DMS153 (cell line): Measurements from ENCODE around the gene GRK4.
"Not testable (repeated sequence)": the region's sequence is repeated elsewhere in the genome, so short reads cannot be mapped to it uniquely, and the experiment has no call there.

Experiments used
- DNase-seq: peaks from one replicate; lab custom pipeline; 2025; lab: John Stamatoyannopoulos, UW

The GRK4 gene

DNA sequence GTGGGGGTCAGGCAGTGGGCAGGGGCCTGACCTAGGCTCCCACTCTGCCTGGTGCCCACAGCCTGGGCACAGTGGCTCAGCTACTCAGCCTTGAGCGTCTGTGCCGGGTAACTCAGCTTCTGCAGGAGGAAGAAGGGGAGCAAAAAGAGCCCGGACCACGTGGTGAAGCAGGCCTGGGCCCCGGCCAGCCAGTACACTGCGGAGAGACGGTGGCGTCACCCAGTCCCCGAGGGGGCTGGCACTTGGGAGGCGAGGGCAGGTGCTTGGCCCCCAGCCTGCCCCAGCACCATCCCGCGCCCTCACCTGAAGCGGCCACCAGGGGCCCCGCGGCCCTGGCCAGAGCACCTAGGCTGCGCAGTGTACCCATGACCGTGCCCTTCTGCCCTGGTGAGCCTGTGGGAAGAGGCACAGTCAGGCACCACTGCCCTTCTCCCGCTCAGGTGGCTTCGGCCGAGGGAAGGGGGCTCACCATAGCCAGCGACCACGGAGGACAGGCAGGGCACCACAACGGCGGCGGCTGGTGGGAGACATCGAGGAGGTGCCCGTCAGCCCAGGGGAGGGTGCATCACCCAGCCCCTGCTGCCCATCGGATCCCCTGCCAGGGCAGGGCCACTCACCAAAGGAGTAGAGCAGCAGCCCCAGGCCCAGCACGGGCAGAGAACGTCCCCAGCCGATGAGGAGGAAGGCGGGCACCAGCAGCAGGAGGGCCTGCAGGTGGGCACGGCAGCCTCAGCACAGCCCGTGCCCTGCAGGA, 32.4 kb upstream of the GRK4 start:
- DNase-seq: peak; percentile 28

DNA sequence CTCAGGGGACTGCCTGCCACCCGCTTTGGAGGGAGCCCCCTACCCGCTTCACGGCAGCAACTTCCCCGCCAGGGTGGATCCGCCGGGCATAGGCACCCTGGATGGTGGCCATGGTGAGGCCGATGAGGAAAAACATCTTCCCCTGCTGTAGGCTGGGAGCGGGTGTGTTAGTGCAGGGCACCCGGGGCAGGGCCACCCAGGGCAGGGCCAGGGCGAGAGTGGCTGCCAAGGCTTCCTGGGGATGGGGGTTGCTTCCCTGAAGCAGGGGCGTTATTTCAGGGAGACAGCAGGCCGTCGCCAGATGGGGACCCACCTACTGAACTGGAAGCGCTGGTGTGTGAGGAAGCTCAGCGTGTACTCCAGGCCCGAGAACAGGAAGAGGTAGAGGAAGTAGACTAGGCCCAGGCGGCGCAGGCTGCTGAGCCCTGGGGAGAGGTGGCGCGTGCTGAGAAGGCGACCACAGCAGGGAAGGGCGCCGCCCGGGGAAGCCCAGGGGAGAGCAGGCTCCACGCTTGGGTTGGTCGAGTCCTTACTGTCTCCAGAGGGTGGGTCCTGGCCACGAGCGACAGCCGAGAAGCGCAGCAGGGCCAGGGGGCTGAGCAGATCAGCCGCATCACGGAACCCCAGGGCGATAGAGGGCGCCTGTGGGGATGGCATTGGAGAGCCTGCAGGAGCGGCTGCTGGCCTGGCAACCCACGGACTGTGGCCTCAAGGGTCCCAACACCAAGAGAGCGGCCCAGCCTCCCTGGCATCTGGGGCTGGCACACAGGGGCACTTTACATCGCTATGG, 31.7 kb upstream of the GRK4 start:
- DNase-seq: no peak

DNA sequence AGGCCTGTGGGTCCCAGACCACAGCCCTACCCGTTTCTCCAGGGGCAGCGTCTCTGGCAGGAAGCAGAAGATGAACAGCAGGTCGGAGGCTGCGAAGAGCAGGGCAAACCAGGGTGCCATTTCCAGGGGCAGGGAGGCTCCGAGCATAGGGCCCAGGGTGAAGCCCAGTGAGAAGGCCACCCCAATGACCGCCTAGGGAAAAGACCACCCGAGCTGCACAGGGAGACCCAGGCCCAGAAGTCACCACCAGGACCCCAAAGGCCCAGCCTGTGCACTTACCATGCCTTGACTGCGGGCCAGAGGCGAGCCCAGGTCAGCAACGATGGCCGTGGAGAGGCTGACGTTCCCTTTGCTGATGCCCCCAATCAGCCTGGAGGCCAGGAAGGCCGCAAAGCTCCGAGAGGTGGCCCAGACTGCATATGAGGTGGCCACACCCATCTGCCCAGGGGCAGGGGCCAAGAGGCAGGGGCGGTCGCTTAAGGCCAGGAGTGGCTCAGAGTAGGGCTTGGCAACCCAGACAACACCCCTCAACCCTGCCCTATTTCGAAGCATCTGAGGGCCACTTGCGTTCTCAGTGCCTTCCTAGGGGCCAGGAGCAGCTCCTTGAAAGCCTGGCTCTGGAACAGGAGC, 30.9 kb upstream of the GRK4 start:
- DNase-seq: no peak

DNA sequence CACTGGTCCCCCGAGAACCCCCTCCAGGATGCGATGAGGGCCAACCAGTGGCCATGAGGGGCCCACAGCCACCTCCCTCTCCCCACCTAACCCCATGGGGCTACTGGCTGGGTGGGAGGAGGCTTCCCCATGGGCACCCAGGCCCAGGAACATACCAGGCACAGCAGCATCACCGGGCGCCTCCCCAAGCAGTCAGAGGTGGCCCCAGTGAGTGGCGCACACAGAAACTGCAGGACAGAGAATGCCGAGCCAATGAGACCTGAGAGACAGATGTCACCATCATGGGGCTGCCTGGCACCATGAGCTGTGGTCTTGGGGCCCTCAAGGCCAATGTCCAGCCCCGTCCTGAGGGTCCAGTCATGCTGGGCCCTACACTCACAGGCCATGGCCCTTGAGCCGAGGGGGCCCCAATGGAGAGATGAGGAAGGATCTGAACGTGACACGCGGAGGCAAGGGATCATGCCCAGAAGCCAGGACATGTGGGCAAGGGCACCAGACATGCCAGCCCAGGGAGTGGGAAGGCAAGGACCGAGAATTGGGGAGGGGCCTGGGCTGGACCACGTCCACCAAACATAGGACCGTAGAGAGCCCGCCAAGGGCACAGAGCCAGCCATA, 30.3 kb upstream of the GRK4 start:
- DNase-seq: no peak

DNA sequence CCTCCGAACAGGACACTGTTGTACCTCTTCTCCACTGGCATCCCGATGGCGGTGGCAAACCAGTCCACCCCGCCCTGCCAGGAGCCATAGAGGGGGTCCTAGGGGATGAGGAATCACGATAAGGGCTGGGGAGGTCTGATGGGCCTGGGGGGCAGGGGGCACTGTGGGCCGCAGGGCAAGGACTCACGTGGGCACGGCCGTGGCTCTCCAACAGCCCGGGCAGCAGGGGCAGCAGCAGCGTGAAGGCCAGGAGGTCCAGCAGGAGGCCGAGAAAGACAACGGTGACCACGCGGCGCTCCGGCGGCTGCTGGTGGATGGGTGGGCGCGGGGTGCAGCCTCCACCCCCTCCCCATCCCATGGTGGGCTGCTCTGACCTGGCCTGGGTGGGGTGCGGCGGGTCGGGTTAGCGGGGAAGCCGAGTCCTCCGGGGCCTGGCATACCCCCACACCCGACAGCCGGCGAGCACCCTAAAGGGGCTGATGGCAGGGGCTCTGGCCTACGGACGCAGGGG, 29.8 kb upstream of the GRK4 start:
- DNase-seq: no peak

DNA sequence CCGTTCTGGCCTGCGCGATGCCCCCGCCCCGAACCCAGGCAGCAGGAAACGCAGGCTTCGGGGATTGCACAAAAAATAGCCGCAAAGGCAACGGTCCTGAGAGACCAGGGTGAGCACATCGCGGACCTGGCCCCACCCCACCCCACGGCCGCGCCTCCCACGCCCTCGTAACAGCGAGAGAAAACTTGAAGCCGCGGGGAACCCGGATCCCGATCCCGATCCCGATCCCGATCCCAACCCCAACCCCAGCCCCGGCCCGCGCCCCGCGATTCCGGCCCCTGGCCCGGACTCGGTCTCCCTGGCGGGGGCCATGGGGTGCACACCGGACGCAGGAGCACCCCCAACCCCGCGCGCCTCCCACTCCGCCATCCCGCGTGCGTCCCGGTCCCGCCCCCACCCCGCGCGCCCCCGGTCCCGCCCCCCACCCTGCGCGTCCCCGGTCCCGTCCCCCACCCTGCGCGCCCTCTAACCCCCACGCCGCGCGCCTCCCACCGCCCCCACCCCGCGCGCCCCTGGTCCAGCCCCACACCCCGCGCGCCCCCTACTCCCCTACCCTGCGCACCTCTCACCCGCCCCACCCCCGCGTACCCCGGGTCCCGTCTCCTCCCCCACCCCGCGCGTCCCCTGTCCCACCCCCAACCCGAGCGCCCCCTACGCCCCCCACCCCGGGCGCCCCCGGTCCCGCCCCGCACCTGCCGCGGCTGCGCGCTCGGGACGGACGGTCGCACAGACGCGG, 29.1 kb upstream of the GRK4 start:
- no peak for DNase-seq

DNA sequence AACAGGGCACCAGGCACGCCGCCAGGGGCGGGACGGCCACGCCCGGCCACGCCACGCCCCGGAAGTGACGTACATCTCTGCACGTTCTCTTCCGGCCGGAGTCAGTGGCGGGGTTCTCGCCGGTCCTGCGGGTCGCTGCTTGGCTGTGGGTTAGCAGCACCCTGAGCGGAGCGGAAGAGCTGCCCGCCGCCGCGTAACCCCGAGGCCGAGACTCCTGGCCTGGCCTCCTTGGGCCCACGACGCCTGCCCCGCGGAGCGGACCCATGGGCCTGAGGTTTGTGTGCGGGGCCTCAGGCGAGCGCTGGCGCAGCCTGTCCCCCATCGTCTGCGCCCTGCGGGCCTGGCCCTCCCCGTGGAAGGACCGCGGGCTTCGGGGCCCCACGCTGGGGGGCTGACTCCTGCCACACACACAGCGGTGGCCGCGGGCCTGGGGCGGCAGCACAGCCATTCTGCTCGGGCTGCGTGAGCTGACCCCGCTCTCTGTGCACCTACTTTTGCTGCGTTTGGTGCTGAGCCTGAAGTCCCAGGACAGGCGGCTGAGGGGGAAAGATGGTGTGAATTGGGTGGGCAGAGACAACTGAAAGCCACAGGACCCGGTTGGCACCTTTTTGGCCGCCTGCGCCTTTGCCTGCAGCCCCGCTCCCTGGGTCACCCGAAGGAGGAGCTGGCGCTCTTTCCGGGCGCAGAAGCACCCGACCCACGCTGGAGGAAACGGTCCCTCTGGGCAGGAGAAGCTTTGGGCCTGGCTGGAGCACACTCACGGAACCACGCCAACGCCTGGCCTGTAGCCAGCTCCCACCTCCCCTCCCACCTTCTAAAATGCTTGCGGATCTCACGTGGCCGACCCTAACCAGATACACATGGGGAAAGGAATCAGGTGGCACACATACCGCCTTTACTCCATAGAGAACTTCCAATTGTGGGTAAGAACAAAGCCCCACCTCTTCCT, 28.3 kb upstream of the GRK4 start:
- DNase-seq: peak; percentile 32

DNA sequence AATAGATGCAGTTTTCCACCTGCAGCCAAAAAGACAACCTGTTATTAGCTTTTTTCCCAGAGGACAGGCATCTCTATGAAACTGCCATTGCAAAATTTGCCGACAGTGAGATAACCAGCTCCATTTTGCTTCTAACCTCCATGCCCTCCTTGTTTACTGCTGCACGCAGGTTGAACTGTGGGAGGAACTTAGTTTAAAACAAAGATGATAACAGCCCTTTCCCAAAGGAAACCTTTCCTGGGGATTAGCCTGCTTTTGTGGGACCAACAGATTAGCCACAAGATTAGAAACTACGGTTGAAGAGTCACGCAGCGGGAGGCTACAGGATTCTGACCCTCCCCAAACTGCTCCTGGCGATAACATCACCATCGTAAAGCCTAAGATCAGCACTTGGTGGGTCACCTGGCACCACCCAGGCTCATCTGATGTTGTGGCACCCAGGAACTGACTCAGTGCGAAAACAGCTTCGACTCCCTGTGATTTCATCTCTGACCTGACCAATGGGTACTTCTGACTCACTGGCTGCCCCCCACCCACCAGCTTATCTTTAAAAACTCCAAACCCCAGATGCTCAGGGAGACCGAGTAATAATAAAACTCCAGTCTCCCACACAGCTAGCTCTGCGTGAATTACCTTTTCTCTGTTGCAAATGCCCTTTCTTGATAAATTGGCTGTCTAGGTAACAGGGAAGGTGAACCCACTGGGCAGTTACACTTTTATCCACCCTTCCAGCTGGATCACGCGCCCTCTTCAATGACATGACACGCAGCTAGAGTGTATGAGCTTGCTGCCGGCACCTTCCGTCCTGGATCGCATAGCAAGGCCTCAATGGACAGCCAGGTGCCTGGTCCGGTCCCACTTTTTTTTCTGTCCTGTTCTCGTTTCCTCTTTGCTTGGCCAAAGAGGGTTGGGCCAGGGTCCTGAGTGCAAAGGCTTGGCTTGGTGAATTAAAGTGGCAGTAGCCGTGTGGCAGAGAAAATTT, 27.3 kb upstream of the GRK4 start:
- DNase-seq: no peak

DNA sequence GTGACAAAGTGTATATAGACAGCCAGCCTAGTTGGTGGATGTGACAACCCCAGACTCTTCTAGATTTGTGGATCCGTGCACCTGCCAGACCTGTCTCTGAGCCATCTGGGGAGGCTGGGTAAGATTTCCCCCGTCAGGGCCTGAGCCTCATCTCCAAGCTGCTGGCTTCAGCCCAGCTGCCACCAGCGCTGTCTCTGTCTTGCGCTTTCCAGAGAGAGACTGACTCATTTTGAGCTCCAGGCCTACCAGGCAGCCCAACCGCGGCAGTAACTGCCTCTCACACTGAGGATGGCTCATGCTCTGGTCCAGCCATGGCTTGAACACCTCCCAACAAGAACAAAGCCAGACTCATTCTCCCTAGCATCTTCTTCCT, 26.6 kb upstream of the GRK4 start:
- DNase-seq: no peak

DNA sequence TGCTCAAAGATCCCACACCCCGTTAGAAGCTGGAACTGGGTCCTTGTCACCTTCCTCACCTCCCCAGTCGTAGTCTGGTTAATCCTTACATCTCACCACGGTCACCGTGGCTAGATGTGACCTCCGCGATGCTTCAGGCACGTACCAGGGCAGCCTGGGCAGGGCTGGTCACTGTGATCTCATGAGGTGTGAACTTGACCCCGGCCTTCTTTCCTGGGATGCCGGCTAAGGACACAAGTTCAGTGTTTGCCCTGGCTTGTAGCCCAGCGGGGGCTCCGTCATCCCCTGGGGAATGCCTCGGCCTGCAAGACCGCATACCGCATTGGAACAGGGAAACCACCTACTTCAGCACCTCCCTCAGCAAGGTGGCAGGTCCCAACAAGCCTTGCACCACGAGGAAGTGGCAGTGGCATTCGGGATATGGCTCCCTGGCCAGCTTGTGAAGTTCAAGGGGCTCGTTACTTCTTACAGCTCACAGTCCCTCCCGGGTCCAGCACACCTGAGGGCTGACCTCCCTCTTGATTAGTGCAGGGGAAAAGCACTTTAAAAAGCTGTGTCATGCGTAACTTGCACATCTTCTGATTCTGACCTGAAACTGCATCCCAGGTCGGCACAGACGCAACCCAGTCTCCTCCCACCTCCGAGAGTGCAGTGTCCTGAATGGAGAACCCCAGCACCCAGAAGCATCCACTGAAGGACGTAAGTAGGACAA, 26.1 kb upstream of the GRK4 start:
- peak; percentile 56 for DNase-seq

DNA sequence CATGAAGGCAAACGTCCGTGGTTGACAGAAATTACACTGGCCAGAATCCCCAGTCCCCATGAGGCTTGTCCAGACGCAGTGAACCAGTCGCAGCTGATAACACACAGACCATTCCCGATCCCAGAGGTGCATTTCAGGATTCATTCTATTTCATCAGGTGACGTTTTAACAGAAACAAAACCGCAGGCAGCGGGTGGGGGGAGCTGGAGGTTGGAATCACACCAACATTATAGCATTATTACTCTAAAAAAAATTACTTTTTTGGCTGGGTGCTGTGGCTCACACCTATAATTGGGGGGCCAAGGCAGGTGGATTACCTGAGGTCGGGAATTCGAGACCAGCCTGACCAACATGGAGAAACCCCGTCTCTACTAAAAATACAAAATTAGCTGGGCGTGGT, 25.4 kb upstream of the GRK4 start:
- DNase-seq: no peak

DNA sequence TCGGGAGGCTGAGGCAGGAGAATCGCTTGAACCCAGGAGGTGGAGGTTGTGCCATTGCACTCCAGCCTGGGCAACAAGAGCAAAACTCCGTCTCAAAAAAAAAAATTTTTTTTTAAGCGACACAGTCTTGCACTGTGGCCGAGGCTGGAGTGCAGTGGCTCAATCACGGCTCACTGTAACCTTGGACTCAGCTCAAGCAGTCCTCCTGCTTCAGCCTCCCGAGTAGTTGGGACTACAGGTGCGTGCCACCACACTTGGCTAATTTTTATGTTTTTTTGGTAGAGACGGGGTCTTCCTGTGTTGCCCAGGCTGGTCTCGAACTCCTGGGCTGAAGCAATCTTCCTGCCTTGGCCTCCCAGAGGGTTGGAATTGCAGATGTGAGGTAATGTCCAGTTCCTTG, 25.0 kb upstream of the GRK4 start:
- DNase-seq: not testable (repeated sequence)

DNA sequence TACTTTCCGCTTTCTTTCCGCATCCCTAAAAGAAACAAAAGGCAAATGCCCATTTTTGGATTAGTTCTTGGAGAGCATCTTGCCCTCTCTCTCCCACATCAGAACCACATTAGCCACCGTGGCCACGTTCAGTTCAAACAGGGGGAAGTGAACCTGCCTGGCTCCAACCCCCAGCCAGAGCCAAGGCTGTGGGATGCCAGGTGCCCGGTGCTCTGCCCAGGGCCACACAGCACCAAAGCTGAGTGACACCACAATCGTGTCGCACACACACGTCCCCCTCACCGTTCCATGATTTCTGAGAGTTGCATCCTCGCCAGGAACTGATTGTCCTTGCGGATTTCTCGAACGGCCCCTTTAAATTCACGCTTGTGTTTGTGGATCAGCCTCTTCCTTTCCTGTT, 24.5 kb upstream of the GRK4 start:
- DNase-seq: no peak

DNA sequence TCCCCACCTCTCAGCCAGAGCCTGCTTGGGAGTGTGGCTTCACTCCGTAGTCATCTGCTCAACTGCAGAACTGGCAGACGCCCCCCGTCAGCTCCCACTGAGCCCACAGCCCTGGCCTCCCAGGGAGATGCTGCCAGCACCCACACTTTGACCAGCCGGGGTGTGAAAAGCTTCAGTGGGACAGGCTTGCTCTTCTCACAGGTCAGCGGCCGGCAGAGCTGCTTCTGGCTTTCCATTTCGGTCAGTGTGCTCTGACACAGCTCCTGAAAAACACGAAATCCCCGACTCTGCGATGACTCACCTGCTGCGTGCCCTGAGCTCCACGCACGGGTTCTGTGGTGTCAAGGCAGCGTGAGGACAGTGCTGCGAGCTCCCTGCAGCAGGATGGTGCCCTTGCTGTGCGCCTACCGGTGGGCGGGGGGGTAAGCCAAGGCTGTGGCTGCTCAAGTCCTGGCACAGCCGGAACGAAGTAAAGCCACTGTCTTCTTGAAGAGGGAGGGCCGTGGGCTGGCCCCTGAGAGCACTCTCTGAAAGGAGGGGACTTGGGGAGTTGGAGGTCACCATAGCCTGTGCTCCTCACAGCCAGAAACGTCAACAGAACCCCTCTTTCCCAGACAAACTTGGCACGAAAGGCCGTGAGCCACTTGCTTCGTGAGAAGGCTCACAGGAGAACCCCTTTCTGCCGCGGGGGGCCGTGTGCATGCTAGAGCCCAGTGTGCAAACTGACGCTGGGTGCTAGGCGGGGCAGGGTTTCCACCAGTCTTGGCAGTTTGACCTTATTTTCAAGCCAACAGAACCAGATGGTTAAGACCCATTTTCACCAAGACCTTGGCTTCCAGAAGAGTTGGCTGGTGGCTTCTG, 23.8 kb upstream of the GRK4 start:
- DNase-seq: no peak

DNA sequence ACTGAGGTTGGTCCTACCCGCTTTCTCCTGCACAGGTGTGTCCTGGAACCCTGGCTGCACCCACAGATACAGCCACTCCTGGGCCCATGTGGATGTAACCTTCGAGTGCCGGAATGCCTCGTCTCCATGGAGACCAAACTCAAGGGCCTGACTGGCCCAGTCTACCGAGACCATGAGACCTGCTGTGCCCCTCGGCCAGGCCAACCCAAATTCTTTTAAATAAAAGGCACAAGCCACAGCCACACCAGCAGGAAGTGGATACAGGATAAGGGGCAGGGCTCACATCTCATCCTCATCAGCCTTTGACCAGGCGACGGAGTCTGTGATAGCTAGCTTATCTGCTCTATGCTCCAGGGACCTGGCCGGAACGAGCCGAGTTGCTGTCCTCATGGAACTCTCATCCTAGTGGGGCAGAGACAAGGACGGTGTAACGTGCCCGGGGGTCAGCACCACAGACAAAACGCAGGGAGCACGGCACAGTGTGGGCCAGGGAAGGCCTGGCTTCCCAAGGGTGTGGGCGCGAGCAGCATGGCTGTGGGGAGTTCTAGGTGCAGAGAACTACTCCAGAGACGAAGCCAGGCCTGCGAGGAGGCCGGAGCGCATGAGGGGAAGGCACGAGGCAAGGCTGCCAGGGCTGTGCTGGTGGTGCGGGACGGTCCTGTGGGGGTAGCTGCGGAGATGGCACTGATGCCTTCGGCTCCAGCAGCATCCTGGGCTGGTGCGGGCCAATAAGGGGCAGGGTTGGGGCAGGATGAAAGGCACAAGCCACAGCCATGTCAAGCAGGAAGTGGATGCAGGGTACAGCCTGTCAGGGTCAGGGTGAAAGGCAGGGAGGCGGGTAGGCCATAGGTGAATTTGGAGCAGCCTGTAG, 22.9 kb upstream of the GRK4 start:
- DNase-seq: no peak

DNA sequence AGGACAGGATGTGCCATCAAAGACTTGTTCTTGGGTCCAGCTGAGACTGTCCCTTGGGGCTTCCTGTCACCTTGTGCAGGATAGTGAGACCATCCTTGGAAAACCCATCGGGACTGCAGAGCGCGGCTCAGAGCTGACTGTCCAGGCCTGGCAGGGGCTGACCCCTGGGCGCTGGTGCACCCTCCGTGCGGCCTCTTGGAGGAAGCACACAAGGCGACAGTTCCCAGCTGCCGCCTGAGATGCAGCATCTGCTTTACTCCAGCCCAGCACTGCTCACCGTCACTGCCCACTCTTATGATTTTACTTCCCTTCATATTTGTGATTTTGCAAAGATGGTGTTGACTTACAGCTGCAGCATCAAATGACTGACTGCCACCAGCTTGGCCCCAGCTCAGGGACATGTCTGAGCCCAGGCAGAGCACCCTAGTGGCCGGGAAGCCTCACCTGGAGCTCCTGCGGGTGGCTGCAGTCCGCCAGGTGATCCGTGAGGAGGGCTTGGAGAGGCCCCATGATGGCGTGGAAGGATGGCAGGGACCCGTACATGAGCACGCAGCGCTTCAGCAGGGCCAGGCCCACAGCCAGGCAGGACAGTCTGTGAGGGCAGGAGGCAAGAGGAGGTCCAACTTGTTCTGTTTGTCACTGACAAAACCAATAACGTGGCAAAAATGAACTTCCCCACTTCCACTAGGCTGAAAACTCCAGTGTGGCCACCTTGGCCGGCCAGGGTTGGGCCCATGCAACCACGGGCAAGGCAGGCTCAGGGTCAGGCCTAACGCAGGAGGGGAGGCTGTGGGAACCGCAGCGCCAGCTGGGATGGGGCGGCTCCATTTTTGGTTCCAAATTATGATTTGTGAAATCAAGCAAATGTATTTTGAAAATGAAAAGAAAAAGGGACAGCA, 22.0 kb upstream of the GRK4 start:
- no peak for DNase-seq
